Measurements from ENCODE around the gene ALCAM. TPM values are rescaled to one million over a fixed set of nuclear protein-coding genes. Genes with fewer than 3 reads are reported as not detected.

ALCAM gene
- total and polyA plus RNA-seq, 2 donors (not counting 1 experiment from before 2014, with no cell fraction given): 168 to 188 TPM

- DNase-seq (ENCODE audit: low read depth in 2 of 2): peak in 1 of 2 donors; percentile 72
- no peak overlapping the region for H3K9ac ChIP-seq (ENCODE audit: insufficient read depth, low read length)
- H3K79me2 ChIP-seq (ENCODE audit: control insufficient read depth, insufficient read depth, low read length): no peaks in the 10 kb centered on the region
Observed at GRCh38 chr3:105555206-105555605, 188.5 kb downstream of the ALCAM start.

GRCh38 chr3:105559856-105560255 lies 193.1 kb downstream of the ALCAM start:
- Histone ChIP-seq H3K4me2 (ENCODE audit: extremely low read depth, insufficient read depth, low read length) (no peak overlapping the region), H3K4me3 (replicated peaks in 1 of 4; ENCODE audit: control extremely low read depth in 1 of 4, insufficient read depth in 1 of 4, low read depth in 3 of 4, low read length in 4 of 4) (no peak overlapping the region), H3K27ac (ENCODE audit: insufficient read depth, low read length) (no peak overlapping the region), H3K9ac (ENCODE audit: insufficient read depth, low read length) (no peak overlapping the region), H3K9me3 (ENCODE audit: control insufficient read depth, insufficient read depth, low read depth, low read length) (no peaks in the 10 kb centered on the region), H2AFZ (ENCODE audit: low read length) (no peak overlapping the region), H3K27me3 (ENCODE audit: control insufficient read depth, insufficient read depth, low read length) (no peaks in the 10 kb centered on the region), H3K36me3 (ENCODE audit: control insufficient read depth, insufficient read depth, low read length) (no peaks in the 10 kb centered on the region), H4K20me1 (ENCODE audit: control insufficient read depth, extremely low read depth, insufficient read depth, low read length) (no peaks in the 10 kb centered on the region), H3K79me2 (ENCODE audit: control insufficient read depth, insufficient read depth, low read length) (no peaks in the 10 kb centered on the region), H3K4me1 (ENCODE audit: control insufficient read depth, extremely low read depth, insufficient read depth, low read length) (no peaks in the 10 kb centered on the region)
- DNase-seq (ENCODE audit: low read depth in 2 of 2): peak in 1 of 2 donors; percentile 59
- no peak for TF ChIP-seq CTCF (conservative IDR thresholded peaks at IDR 0.05 in 1 of 2, IDR thresholded peaks at IDR 0.05 in 1 of 2; ENCODE audit: low read depth in 1 of 2, low read length in 2 of 2)
- TF ChIP-seq EZH2 (IDR thresholded peaks at IDR 0.05; ENCODE audit: low read length, missing control alignments): no peak

More at GRCh38 chr3:105555206-105555605, 188.5 kb downstream of the ALCAM start:
- TF ChIP-seq EZH2 (IDR thresholded peaks at IDR 0.05; ENCODE audit: low read length, missing control alignments) (no peak), CTCF (conservative IDR thresholded peaks at IDR 0.05 in 1 of 2, IDR thresholded peaks at IDR 0.05 in 1 of 2; ENCODE audit: low read depth in 1 of 2, low read length in 2 of 2) (no peak)
- H4K20me1 ChIP-seq (ENCODE audit: control insufficient read depth, extremely low read depth, insufficient read depth, low read length): no peaks in the 10 kb centered on the region
- H3K4me1 ChIP-seq (ENCODE audit: control insufficient read depth, extremely low read depth, insufficient read depth, low read length): no peaks in the 10 kb centered on the region
- H3K27ac ChIP-seq (ENCODE audit: insufficient read depth, low read length): no peak overlapping the region
- no peaks in the 10 kb centered on the region for H3K9me3 ChIP-seq (ENCODE audit: control insufficient read depth, insufficient read depth, low read depth, low read length)
- no peak overlapping the region for H3K4me2 ChIP-seq (ENCODE audit: extremely low read depth, insufficient read depth, low read length)
- H2AFZ ChIP-seq (ENCODE audit: low read length): no peak overlapping the region
- H3K4me3 ChIP-seq (replicated peaks in 1 of 4; ENCODE audit: control extremely low read depth in 1 of 4, insufficient read depth in 1 of 4, low read depth in 3 of 4, low read length in 4 of 4): no peak overlapping the region
- no peaks in the 10 kb centered on the region for H3K36me3 ChIP-seq (ENCODE audit: control insufficient read depth, insufficient read depth, low read length)
- H3K27me3 ChIP-seq (ENCODE audit: control insufficient read depth, insufficient read depth, low read length): no peaks in the 10 kb centered on the region

- no peaks in the 10 kb centered on the region for H3K9me3 ChIP-seq (ENCODE audit: control insufficient read depth, insufficient read depth, low read depth, low read length)
- H3K4me2 ChIP-seq (ENCODE audit: extremely low read depth, insufficient read depth, low read length): no peak overlapping the region
- H3K4me3 ChIP-seq (replicated peaks in 1 of 4; ENCODE audit: control extremely low read depth in 1 of 4, insufficient read depth in 1 of 4, low read depth in 3 of 4, low read length in 4 of 4): no peak overlapping the region
- H3K9ac ChIP-seq (ENCODE audit: insufficient read depth, low read length): no peak overlapping the region
- H3K36me3 ChIP-seq (ENCODE audit: control insufficient read depth, insufficient read depth, low read length): no peaks in the 10 kb centered on the region
- H3K27ac ChIP-seq (ENCODE audit: insufficient read depth, low read length): no peak overlapping the region
- H4K20me1 ChIP-seq (ENCODE audit: control insufficient read depth, extremely low read depth, insufficient read depth, low read length): no peaks in the 10 kb centered on the region
- no peak for TF ChIP-seq EZH2 (IDR thresholded peaks at IDR 0.05; ENCODE audit: low read length, missing control alignments)
- TF ChIP-seq CTCF (conservative IDR thresholded peaks at IDR 0.05 in 1 of 2, IDR thresholded peaks at IDR 0.05 in 1 of 2; ENCODE audit: low read depth in 1 of 2, low read length in 2 of 2): no peak
- H3K27me3 ChIP-seq (ENCODE audit: control insufficient read depth, insufficient read depth, low read length): no peaks in the 10 kb centered on the region
- DNase-seq (ENCODE audit: low read depth in 2 of 2): no peak
- no peak overlapping the region for H2AFZ ChIP-seq (ENCODE audit: low read length)
- no peaks in the 10 kb centered on the region for H3K4me1 ChIP-seq (ENCODE audit: control insufficient read depth, extremely low read depth, insufficient read depth, low read length)
- no peaks in the 10 kb centered on the region for H3K79me2 ChIP-seq (ENCODE audit: control insufficient read depth, insufficient read depth, low read length)
Observed at GRCh38 chr3:105561876-105562275, 195.2 kb downstream of the ALCAM start.
